Neural crest cell (in vitro differentiated cells): Measurements from ENCODE around the gene SPIC. TPM values are rescaled to one million over a fixed set of nuclear protein-coding genes. Genes with fewer than 3 reads are reported as not detected.

Source experiments
- DNase-seq: peaks from one replicate; pipeline ENCODE4 v3.0.0; 2021; ENCODE audit warnings: low read depth, mixed read lengths, low spot score
- H3K27ac Mint-ChIP-seq: one replicate; pipeline ENCODE4 v1.8.0; 2021; ENCODE audit warnings: mild to moderate bottlenecking, mixed read lengths; ENCODE audit not compliant: unreplicated experiment
- H3K27me3 Mint-ChIP-seq: 2 replicates; pipeline ENCODE4 v1.8.0; 2021; ENCODE audit warnings: low read depth, mild to moderate bottlenecking, mixed read lengths
- H3K36me3 Mint-ChIP-seq: 2 replicates; pipeline ENCODE4 v1.8.0; 2021; ENCODE audit warnings: low read depth, mild to moderate bottlenecking, mixed read lengths
- H3K4me1 Mint-ChIP-seq: 2 replicates; pipeline ENCODE4 v1.8.0; 2021; ENCODE audit warnings: mixed read lengths
- H3K4me3 Mint-ChIP-seq: one replicate; pipeline ENCODE4 v1.8.0; 2021; ENCODE audit warnings: mild to moderate bottlenecking, mixed read lengths
- H3K9me3 Mint-ChIP-seq: 2 replicates; pipeline ENCODE4 v1.8.0; 2021; ENCODE audit warnings: mixed read lengths
- CTCF ChIP-seq: fragments of 200-600 bp; sonication (generic); conservative IDR thresholded peaks from 2 replicates; pipeline ENCODE4 v1.5.0; 2021; ENCODE audit warnings: antibody characterized with exemption, mild to moderate bottlenecking
- total RNA-seq: library from RNA; stranded (reverse); gene quantifications from 2 replicates; pipeline ENCODE4 v1.2.1, GENCODE V29; 2021

SPIC gene
- total RNA-seq, 1 donor from 2014 or later = not detected

- peaks cover 11% of the 10 kb centered on the region for H3K27me3 Mint-ChIP-seq
- H3K4me3 Mint-ChIP-seq = no peak overlapping the region
- H3K27ac Mint-ChIP-seq = no peak overlapping the region
- no peaks in the 10 kb centered on the region for H3K4me1 Mint-ChIP-seq
- no peaks in the 10 kb centered on the region for H3K36me3 Mint-ChIP-seq
- TF ChIP-seq CTCF = no peak
- H3K9me3 Mint-ChIP-seq = no peaks in the 10 kb centered on the region
- no peak for DNase-seq
Measured at GRCh38 chr12:101491329-101491728, 16.2 kb downstream of the SPIC start.

GRCh38 chr12:101493556-101493955 is 18.4 kb downstream of the SPIC start:
- Mint-ChIP-seq H3K36me3 (no peaks in the 10 kb centered on the region), H3K27me3 (peaks cover 11% of the 10 kb centered on the region), H3K4me3 (no peak overlapping the region), H3K4me1 (no peaks in the 10 kb centered on the region), H3K9me3 (no peaks in the 10 kb centered on the region), H3K27ac (no peak overlapping the region)
- TF ChIP-seq CTCF = no peak
- no peak for DNase-seq

- Mint-ChIP-seq H3K9me3 (no peaks in the 10 kb centered on the region), H3K27ac (no peak overlapping the region), H3K4me3 (no peak overlapping the region), H3K4me1 (no peaks in the 10 kb centered on the region), H3K27me3 (peaks cover 20% of the 10 kb centered on the region), H3K36me3 (no peaks in the 10 kb centered on the region)
- DNase-seq = no peak
- TF ChIP-seq CTCF = no peak
Measured at GRCh38 chr12:101498252-101498651, 23.1 kb downstream of the SPIC start.

GRCh38 chr12:101501410-101501995 is 26.4 kb downstream of the SPIC start:
- Mint-ChIP-seq H3K4me1 (no peaks in the 10 kb centered on the region), H3K9me3 (no peaks in the 10 kb centered on the region), H3K27me3 (peaks cover 34% of the 10 kb centered on the region), H3K36me3 (no peaks in the 10 kb centered on the region), H3K4me3 (no peak overlapping the region), H3K27ac (no peak overlapping the region)
- no peak for TF ChIP-seq CTCF
- DNase-seq = no peak

GRCh38 chr12:101521136-101521535 is 46.0 kb downstream of the SPIC start:
- no peaks in the 10 kb centered on the region for H3K4me1 Mint-ChIP-seq
- H3K9me3 Mint-ChIP-seq = no peaks in the 10 kb centered on the region
- H3K27me3 Mint-ChIP-seq = no peaks in the 10 kb centered on the region
- no peaks in the 10 kb centered on the region for H3K36me3 Mint-ChIP-seq
- TF ChIP-seq CTCF = no peak
- H3K27ac Mint-ChIP-seq = no peak overlapping the region
- H3K4me3 Mint-ChIP-seq = no peak overlapping the region
- DNase-seq = no peak
